Skeletal muscle satellite cell (primary cell): ENCODE data around the gene DOCK2.
"Not testable (repeated sequence)": the region's sequence is repeated elsewhere in the genome, so short reads cannot be mapped to it uniquely, and the experiment has no call there.

Source experiments
- H3K27me3 ChIP-seq: 2 replicates; pipeline ENCODE4 v1.7.0; 2013; ENCODE audit warnings: low read length; ENCODE audit not compliant: control insufficient read depth, insufficient read depth
- H3K36me3 ChIP-seq: 2 replicates; pipeline ENCODE4 v1.7.0; 2013; ENCODE audit warnings: mild to moderate bottlenecking, control low read depth, low read length; ENCODE audit not compliant: insufficient read depth
- H3K4me1 ChIP-seq: 2 replicates; pipeline ENCODE4 v1.7.0; 2013; ENCODE audit warnings: low read length; ENCODE audit not compliant: control insufficient read depth, insufficient read depth
- H3K4me2 ChIP-seq: 2 replicates; pipeline ENCODE4 v1.7.0; 2013; ENCODE audit warnings: mild to moderate bottlenecking, low read length
- H3K4me3 ChIP-seq: 2 replicates; pipeline ENCODE4 v1.7.0; 2013; ENCODE audit warnings: low read length
- H3K9ac ChIP-seq: 2 replicates; pipeline ENCODE4 v1.7.0; 2013; ENCODE audit warnings: mild to moderate bottlenecking, low read depth, low read length, moderate library complexity
- H3K9me3 ChIP-seq: replicated peaks from 2 replicates; pipeline ENCODE4 v1.7.0; 2013; ENCODE audit warnings: mild to moderate bottlenecking, control low read depth, low read length

DOCK2 gene

DNA sequence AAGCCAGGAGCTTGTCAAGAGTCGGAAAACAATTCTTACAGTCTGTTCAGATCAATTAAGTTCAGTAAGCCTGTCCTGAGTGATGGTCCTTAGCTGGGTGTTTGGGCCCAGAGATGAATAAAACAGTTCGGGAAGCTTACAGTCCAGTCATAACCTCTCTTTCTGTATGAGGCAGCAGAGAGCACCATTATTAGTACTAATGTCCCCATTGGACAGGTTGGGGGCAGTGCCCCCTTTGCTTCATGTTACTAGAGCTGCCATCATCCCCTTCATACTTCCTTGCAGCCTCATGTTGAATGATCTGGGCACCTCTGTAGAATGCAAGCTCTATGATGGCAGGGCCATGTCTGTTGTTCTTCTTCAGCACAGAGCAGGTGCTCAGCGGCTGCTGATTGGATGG, 9.8 kb downstream of the DOCK2 start:
- H3K4me3 ChIP-seq = no peak overlapping the region
- no peaks in the 10 kb centered on the region for H3K27me3 ChIP-seq
- H3K9me3 ChIP-seq = no peaks in the 10 kb centered on the region
- H3K36me3 ChIP-seq = no peaks in the 10 kb centered on the region
- no peak overlapping the region for H3K4me2 ChIP-seq
- H3K4me1 ChIP-seq = peaks cover 25% of the 10 kb centered on the region
- no peak overlapping the region for H3K9ac ChIP-seq

DNA sequence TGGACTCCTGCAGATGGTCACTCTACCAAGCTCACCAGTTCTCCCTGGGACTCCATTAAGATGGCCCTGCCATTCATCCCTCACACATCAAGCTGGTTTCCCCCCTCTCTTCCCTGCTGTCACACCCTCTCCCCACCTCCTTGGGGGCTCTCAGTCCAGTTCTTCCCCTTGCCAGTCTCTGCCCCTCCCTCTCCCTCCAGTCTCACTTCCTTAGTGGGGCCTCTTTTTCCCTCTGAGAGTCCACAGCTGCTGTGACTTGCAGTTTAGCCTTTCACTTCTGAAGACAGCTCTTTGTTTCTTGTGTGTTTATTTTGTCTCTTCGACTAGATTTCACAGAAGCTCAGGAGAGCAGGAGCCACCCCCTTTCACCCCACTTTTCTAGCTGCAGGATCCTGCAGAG, 10.5 kb downstream of the DOCK2 start:
- Histone ChIP-seq H3K4me2 (no peak overlapping the region), H3K9ac (no peak overlapping the region)

DNA sequence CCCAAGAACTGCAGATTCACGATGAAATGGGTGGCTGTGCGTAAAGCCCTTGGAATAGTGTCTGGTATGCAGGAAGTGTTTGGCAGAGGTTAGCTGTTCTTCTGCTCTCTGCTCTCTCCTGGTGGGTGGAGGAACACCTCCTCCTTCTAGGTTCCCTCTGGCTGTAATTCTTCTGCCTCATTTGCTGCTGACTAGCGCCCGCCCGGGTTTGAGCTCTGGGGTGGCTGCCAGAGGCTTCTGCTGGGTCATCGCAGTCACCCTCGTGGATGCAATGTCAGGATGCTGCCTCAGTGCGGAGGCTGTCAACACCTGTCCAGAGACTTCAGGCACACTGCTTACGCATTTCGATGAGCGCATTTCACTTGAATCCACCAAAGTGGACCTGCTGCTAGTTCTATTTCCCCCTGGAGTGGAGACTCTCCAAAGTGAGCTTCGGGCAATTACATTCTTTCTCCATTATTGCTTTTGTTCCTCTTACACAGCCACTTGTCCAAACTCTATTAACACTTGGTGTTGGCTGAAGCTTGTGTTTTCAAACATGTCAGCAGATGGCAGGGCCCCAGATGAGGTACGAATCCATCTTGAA, 11.7 kb downstream of the DOCK2 start:
- no peaks in the 10 kb centered on the region for H3K9me3 ChIP-seq
- peaks cover 28% of the 10 kb centered on the region for H3K4me1 ChIP-seq
- no peaks in the 10 kb centered on the region for H3K36me3 ChIP-seq
- H3K4me2 ChIP-seq = peak overlapping the region; percentile 11
- H3K27me3 ChIP-seq = no peaks in the 10 kb centered on the region
- no peak overlapping the region for H3K4me3 ChIP-seq
- H3K9ac ChIP-seq = no peak overlapping the region

More for the DNA sequence above, 10.5 kb downstream of the DOCK2 start:
- H3K9me3 ChIP-seq = no peaks in the 10 kb centered on the region
- peaks cover 28% of the 10 kb centered on the region for H3K4me1 ChIP-seq
- no peak overlapping the region for H3K4me3 ChIP-seq
- H3K27me3 ChIP-seq = no peaks in the 10 kb centered on the region
- no peaks in the 10 kb centered on the region for H3K36me3 ChIP-seq

DNA sequence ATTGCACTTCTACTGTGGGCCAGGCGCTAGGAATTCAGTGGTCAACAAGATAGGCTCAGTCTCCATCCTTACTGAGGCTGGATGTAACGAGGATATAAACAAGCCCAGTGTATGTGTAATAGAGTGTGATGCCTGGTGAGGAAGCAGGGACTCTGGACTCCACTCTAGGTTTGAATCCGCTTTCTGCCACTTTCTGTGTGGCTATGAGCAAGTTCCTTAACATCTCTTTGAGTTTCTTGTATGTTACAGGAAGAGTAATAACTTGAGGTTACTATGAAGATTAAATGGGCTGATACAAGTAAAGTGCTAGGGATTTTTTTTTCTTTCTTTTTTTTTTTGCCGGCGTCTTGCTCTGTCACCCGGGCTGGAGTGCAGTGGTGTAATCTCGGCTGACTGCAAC, 12.4 kb downstream of the DOCK2 start:
- Histone ChIP-seq H3K4me1 (peaks cover 28% of the 10 kb centered on the region), H3K9me3 (no peaks in the 10 kb centered on the region), H3K4me3 (no peak overlapping the region), H3K4me2 (no peak overlapping the region), H3K36me3 (no peaks in the 10 kb centered on the region), H3K27me3 (no peaks in the 10 kb centered on the region), H3K9ac (no peak overlapping the region)

DNA sequence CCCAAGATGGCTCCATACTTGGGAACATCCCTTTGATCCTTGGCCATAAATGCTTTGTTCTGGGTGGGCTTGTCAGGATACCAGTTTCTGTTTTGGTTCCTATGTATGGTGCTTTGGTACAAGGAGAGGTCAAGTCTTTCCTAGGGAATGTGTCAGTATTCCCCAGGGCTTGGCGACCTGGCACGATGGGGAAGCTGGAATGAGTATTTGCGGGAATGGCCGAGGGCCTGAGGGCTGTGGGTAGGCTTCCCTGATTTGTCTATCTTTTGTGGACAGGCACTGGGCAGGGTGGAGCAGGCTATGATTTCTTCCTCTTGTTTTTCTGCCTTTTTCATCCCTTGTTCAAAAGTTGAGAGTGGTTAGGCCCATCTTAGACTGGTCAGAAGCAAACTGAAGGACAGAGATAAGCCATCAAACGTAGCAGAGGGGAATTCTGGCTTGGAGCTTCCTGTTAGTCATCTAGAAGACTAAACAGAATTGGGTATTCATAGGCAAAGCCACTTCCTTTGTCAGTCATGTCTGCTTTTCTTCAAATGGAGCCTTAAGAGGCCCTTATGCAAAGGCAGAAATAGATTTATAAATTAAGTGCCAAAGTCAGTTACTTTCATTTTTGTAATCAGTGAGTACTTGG, 13.7 kb downstream of the DOCK2 start:
- H3K4me3 ChIP-seq = no peak overlapping the region
- H3K4me2 ChIP-seq = peak overlapping the region; percentile 14
- H3K27me3 ChIP-seq = no peaks in the 10 kb centered on the region
- H3K9me3 ChIP-seq = no peaks in the 10 kb centered on the region
- no peak overlapping the region for H3K9ac ChIP-seq
- no peaks in the 10 kb centered on the region for H3K36me3 ChIP-seq
- peaks cover 28% of the 10 kb centered on the region for H3K4me1 ChIP-seq

DNA sequence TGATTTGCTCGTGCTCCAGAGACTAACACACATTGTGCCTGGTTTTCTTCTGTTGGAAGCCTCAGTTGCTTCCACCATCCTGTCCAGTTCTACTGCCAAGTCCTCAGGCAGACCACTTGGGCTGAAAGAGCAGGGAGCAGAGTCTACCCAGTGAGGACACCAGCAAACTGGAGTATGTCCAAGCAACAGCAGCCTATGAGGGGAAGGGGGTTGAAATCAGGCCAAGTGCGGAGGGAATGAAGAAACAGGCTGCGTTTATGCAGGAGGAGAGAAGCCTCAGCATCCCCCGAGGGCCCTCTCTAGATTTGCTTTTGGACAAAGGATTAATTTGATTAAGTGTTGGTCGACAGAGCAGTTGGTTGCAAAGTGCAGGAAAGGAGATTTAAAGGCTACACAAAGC, 14.5 kb downstream of the DOCK2 start:
- H3K4me1 ChIP-seq = peaks cover 34% of the 10 kb centered on the region

DNA sequence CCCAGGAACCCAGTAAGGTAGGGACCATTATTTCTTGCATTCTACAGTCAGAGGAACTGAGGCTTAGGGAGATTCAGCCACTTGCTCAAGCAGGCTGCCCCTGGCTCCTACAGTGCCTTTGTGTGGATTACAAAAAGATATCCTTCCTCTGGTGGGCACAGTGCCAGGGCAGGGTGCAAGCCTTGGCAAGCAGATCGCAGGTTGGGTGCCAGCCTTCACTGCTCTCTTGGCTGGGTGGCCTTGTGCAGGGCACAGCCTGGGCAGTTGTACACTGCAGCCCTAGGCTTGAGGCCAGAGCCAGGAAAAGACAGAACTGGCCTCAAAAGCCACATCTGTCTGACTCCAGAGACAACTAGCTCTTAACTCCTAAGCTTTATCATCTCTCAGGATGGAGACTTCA, 15.0 kb downstream of the DOCK2 start:
- Histone ChIP-seq H3K9ac (no peak overlapping the region), H3K36me3 (no peaks in the 10 kb centered on the region), H3K27me3 (no peaks in the 10 kb centered on the region), H3K4me3 (no peak overlapping the region), H3K4me1 (peaks cover 34% of the 10 kb centered on the region), H3K9me3 (no peaks in the 10 kb centered on the region), H3K4me2 (no peak overlapping the region)

More for the DNA sequence above, 14.5 kb downstream of the DOCK2 start:
- Histone ChIP-seq H3K4me3 (no peak overlapping the region), H3K36me3 (no peaks in the 10 kb centered on the region), H3K4me2 (peak overlapping the region; percentile 14), H3K9me3 (no peaks in the 10 kb centered on the region), H3K27me3 (no peaks in the 10 kb centered on the region), H3K9ac (no peak overlapping the region)

DNA sequence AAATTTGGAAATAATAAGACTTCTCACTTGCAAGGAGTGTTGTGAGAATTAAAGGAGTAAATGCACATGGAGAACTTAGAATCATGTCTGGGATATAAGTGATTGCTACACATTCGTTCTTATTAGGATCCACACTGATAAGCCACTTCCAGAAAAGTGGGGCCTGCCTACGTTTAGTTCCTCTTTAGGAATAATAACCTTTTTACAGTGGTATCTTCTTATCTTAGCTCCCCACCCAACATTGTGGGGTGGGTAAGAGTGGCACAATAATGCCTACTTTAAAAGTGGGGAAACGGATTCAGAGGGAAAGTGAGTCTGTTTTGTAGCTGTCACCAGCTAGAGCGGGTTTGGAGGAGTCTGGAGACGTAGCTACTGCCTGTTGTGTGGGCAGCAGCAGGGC, 16.0 kb downstream of the DOCK2 start:
- Histone ChIP-seq H3K4me1 (peaks cover 32% of the 10 kb centered on the region), H3K27me3 (no peaks in the 10 kb centered on the region), H3K36me3 (no peaks in the 10 kb centered on the region), H3K4me2 (no peak overlapping the region), H3K9ac (no peak overlapping the region), H3K4me3 (no peak overlapping the region), H3K9me3 (no peaks in the 10 kb centered on the region)

DNA sequence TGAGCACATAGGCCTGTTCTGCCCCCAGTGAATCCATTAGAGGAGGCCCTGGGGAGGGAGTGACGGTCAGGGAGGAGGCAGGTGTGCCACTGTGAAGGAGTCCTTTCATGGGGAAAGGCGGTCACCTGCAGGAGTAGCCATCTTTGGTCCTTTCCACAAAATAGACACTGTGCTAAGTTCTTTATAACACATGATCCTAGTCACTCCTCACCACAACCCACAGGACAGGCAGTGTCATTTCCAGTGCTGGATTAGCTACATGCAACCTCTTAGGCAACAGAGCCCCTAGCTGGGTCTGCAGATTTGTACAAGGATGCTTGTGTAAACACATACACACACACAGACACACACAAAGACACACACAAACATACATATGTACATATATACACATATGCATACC, 18.3 kb downstream of the DOCK2 start:
- H3K27me3 ChIP-seq = no peaks in the 10 kb centered on the region
- no peak overlapping the region for H3K9ac ChIP-seq
- no peak overlapping the region for H3K4me3 ChIP-seq
- H3K4me1 ChIP-seq = peaks cover 22% of the 10 kb centered on the region
- H3K4me2 ChIP-seq = no peak overlapping the region
- H3K36me3 ChIP-seq = no peaks in the 10 kb centered on the region
- H3K9me3 ChIP-seq = no peaks in the 10 kb centered on the region

DNA sequence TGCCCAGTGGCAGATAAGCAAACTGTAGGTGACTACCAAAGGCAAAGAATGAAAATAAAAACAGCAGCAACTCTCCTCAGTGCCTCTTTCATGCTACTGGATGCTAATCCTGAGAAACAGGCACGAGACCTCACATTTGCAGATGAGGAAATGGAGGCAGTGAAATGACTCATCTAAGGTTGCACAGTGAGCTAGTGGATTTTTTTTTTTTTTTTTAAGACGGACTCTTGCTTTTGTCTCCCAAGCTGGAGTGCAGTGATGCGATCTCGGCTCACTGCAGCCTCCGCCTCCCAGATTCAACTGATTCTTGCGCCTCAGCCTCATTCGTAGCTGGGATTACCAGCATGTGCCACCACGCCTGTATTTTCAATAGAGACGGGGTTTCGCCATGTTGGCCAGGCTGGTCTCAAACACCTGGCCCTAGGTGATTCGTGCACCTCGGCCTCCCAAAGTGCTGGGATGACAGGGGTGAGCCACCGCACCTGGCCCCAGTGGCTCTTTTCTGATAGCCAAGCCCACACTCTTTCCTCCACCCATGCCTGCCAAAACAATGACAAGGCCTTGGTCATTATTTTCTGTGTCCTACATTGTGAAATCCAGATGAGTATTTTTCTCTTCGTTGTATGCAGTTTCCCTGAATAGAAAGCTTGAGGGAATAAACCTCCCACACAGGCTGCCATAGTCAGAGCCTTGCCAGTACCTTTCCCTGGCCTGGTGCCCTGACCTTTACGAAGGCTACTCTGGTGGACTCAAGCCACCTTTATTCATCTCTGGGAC, 19.2 kb downstream of the DOCK2 start:
- no peaks in the 10 kb centered on the region for H3K9me3 ChIP-seq
- H3K9ac ChIP-seq = no peak overlapping the region
- no peak overlapping the region for H3K4me3 ChIP-seq
- H3K36me3 ChIP-seq = no peaks in the 10 kb centered on the region
- no peak overlapping the region for H3K4me2 ChIP-seq
- peaks cover 13% of the 10 kb centered on the region for H3K4me1 ChIP-seq
- H3K27me3 ChIP-seq = no peaks in the 10 kb centered on the region

DNA sequence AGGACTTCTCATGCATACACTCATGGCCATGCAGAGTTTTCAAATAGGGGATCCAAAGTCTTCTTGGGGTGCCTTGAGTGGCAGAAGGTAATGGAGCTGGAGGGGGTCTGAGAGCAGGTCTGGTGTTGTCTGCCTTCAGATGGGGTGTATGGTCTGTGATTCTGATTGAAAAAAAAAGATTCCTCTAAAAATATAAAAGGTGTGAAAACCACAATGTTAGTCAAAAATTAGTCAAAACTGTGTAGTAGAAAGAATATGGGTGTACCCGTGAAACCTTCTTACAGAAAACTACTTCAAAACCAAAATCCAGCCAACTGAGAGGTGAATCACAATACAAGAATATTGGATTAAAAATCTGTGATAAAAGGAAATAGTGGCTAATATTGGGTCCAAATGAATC, 20.1 kb downstream of the DOCK2 start:
- no peak overlapping the region for H3K9ac ChIP-seq
- H3K4me1 ChIP-seq = peaks cover 6% of the 10 kb centered on the region
- no peak overlapping the region for H3K4me3 ChIP-seq
- H3K4me2 ChIP-seq = no peak overlapping the region
- H3K9me3 ChIP-seq = no peaks in the 10 kb centered on the region
- no peaks in the 10 kb centered on the region for H3K27me3 ChIP-seq
- H3K36me3 ChIP-seq = no peaks in the 10 kb centered on the region

DNA sequence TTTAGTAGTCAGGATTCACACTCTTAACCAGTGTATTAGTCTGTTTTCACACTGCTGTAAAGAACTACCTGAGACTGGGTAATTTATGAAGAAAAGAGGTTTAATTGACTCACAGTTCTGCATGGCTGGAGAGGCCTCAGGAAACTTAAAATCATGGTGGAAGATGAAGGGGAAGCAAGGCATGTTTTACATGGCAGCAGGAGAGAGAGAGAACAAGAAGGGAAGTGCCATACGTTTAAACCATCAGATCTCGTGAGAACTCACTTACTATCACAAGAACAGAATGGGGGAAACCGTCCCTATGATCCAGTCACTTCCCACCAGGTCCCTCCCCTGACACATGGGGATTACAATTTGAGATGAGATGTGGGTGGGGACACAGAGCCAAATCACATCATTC, 25.4 kb downstream of the DOCK2 start:
- H3K4me2 ChIP-seq, H3K9me3 ChIP-seq, H3K36me3 ChIP-seq, H3K4me3 ChIP-seq, H3K4me1 ChIP-seq, H3K27me3 ChIP-seq, H3K9ac ChIP-seq: not testable (repeated sequence)
